Effector memory CD4-positive, alpha-beta T cell (primary cell): ENCODE results near the gene MYBBP1A.

Source experiments
- DNase-seq, 3 donors: peaks; one replicate each; pipeline ENCODE4 v3.0.0-alpha.2; 2020
- H3K27ac ChIP-seq: 2 replicates; pipeline ENCODE4 v1.7.0; 2013; ENCODE audit warnings: mild to moderate bottlenecking, low read length, moderate library complexity; ENCODE audit not compliant: insufficient read depth, poor library complexity, severe bottlenecking
- H3K27me3 ChIP-seq: replicated peaks from 2 replicates; pipeline ENCODE4 v1.7.0; 2013; ENCODE audit warnings: mild to moderate bottlenecking, low read length; ENCODE audit not compliant: insufficient read depth, control insufficient read depth, poor library complexity, severe bottlenecking
- H3K36me3 ChIP-seq: 2 replicates; pipeline ENCODE4 v1.7.0; 2013; ENCODE audit warnings: mild to moderate bottlenecking, low read length, moderate library complexity; ENCODE audit not compliant: control insufficient read depth, insufficient read depth
- H3K4me1 ChIP-seq: 2 replicates; pipeline ENCODE4 v1.7.0; 2013; ENCODE audit warnings: low read length, mild to moderate bottlenecking; ENCODE audit not compliant: control insufficient read depth, insufficient read depth, poor library complexity, severe bottlenecking
- H3K4me3 ChIP-seq: 2 replicates; pipeline ENCODE4 v1.7.0; 2013; ENCODE audit warnings: low read length, low read depth, mild to moderate bottlenecking; ENCODE audit not compliant: insufficient read depth, poor library complexity, severe bottlenecking
- H3K9me3 ChIP-seq: 2 replicates; pipeline ENCODE4 v1.7.0; 2013; ENCODE audit warnings: mild to moderate bottlenecking, low read length, moderate library complexity; ENCODE audit not compliant: control insufficient read depth

MYBBP1A gene

GRCh38 chr17:4551141-4551540, 4.0 kb downstream of the MYBBP1A start:
- Histone ChIP-seq H3K27me3 (no peaks in the 10 kb centered on the region), H3K27ac (no peak overlapping the region), H3K9me3 (no peaks in the 10 kb centered on the region), H3K4me3 (no peak overlapping the region), H3K4me1 (peaks cover 15% of the 10 kb centered on the region), H3K36me3 (peaks cover 71% of the 10 kb centered on the region)
- no peak for DNase-seq

- DNase-seq, result no peak
- H3K36me3 ChIP-seq, result peaks cover 74% of the 10 kb centered on the region
- H3K4me1 ChIP-seq, result peaks cover 10% of the 10 kb centered on the region
- no peaks in the 10 kb centered on the region for H3K27me3 ChIP-seq
- no peak overlapping the region for H3K4me3 ChIP-seq
- H3K27ac ChIP-seq, result no peak overlapping the region
- no peaks in the 10 kb centered on the region for H3K9me3 ChIP-seq
These were observed 4.6 kb downstream of the MYBBP1A start for GRCh38 chr17:4550534-4551039.

GRCh38 chr17:4549781-4550533, 5.2 kb downstream of the MYBBP1A start:
- Histone ChIP-seq H3K4me3 (no peak overlapping the region), H3K9me3 (no peaks in the 10 kb centered on the region), H3K27me3 (no peaks in the 10 kb centered on the region), H3K27ac (no peak overlapping the region), H3K36me3 (peaks cover 81% of the 10 kb centered on the region), H3K4me1 (peaks cover 10% of the 10 kb centered on the region)
- no peak for DNase-seq

GRCh38 chr17:4548721-4549531, 6.3 kb downstream of the MYBBP1A start:
- H3K27ac ChIP-seq, result no peak overlapping the region
- DNase-seq, result no peak
- H3K36me3 ChIP-seq, result peaks cover 86% of the 10 kb centered on the region
- H3K4me3 ChIP-seq, result no peak overlapping the region
- peaks cover 4% of the 10 kb centered on the region for H3K4me1 ChIP-seq
- H3K9me3 ChIP-seq, result no peaks in the 10 kb centered on the region
- no peaks in the 10 kb centered on the region for H3K27me3 ChIP-seq

- DNase-seq, result no peak
- no peaks in the 10 kb centered on the region for H3K9me3 ChIP-seq
- H3K27ac ChIP-seq, result no peak overlapping the region
- no peak overlapping the region for H3K4me3 ChIP-seq
- H3K27me3 ChIP-seq, result no peaks in the 10 kb centered on the region
- no peaks in the 10 kb centered on the region for H3K4me1 ChIP-seq
- peaks cover 90% of the 10 kb centered on the region for H3K36me3 ChIP-seq
These were observed 7.1 kb downstream of the MYBBP1A start for GRCh38 chr17:4548061-4548461.

- no peak overlapping the region for H3K27ac ChIP-seq
- no peak overlapping the region for H3K4me3 ChIP-seq
- no peaks in the 10 kb centered on the region for H3K9me3 ChIP-seq
- H3K36me3 ChIP-seq, result peaks cover 91% of the 10 kb centered on the region
- no peaks in the 10 kb centered on the region for H3K4me1 ChIP-seq
- no peaks in the 10 kb centered on the region for H3K27me3 ChIP-seq
- no peak for DNase-seq
These were observed 7.9 kb downstream of the MYBBP1A start for GRCh38 chr17:4547118-4547906.

- Histone ChIP-seq H3K9me3 (no peaks in the 10 kb centered on the region), H3K4me1 (no peaks in the 10 kb centered on the region), H3K36me3 (peaks cover 92% of the 10 kb centered on the region), H3K4me3 (no peak overlapping the region), H3K27me3 (no peaks in the 10 kb centered on the region), H3K27ac (no peak overlapping the region)
- no peak for DNase-seq
These were observed 9.8 kb downstream of the MYBBP1A start for GRCh38 chr17:4545217-4545951.

GRCh38 chr17:4544951-4545216, 10.3 kb downstream of the MYBBP1A start:
- peaks cover 92% of the 10 kb centered on the region for H3K36me3 ChIP-seq
- no peaks in the 10 kb centered on the region for H3K4me1 ChIP-seq
- DNase-seq, result no peak
- H3K4me3 ChIP-seq, result no peak overlapping the region
- H3K9me3 ChIP-seq, result no peaks in the 10 kb centered on the region
- no peaks in the 10 kb centered on the region for H3K27me3 ChIP-seq
- H3K27ac ChIP-seq, result no peak overlapping the region

- no peak for DNase-seq
These were observed 10.8 kb downstream of the MYBBP1A start for GRCh38 chr17:4544135-4544950.

More at GRCh38 chr17:4544135-4544950, 10.8 kb downstream of the MYBBP1A start:
- Histone ChIP-seq H3K9me3 (no peaks in the 10 kb centered on the region), H3K4me3 (no peak overlapping the region), H3K36me3 (peaks cover 92% of the 10 kb centered on the region), H3K27me3 (no peaks in the 10 kb centered on the region), H3K27ac (no peak overlapping the region), H3K4me1 (no peaks in the 10 kb centered on the region)
